NT2/D1 (cell line): ENCODE data around the gene AGBL4.

ENCODE experiments used
- YY1 ChIP-seq: IDR thresholded peaks from 2 replicates; pipeline ENCODE4 v1.6.1; 2011; ENCODE audit not compliant: insufficient read length, insufficient read depth
- ZNF274 ChIP-seq: IDR thresholded peaks from 2 replicates; pipeline ENCODE4 v1.6.1; 2011; ENCODE audit warnings: mild to moderate bottlenecking, low read depth, low read length

GRCh38 chr1:48610628-48611542 is 1412.9 kb downstream of the AGBL4 start:
- no peak for TF ChIP-seq ZNF274
- TF ChIP-seq YY1: no peak
